SHP77 (cell line): ENCODE measurements around the gene CDC26.
"Not testable (repeated sequence)": the region's sequence is repeated elsewhere in the genome, so short reads cannot be mapped to it uniquely, and the experiment has no call there.

Source experiments
- DNase-seq, 2 experiments: peaks; one replicate each; lab custom pipeline; 2025; lab: John Stamatoyannopoulos, UW

The CDC26 gene

DNA sequence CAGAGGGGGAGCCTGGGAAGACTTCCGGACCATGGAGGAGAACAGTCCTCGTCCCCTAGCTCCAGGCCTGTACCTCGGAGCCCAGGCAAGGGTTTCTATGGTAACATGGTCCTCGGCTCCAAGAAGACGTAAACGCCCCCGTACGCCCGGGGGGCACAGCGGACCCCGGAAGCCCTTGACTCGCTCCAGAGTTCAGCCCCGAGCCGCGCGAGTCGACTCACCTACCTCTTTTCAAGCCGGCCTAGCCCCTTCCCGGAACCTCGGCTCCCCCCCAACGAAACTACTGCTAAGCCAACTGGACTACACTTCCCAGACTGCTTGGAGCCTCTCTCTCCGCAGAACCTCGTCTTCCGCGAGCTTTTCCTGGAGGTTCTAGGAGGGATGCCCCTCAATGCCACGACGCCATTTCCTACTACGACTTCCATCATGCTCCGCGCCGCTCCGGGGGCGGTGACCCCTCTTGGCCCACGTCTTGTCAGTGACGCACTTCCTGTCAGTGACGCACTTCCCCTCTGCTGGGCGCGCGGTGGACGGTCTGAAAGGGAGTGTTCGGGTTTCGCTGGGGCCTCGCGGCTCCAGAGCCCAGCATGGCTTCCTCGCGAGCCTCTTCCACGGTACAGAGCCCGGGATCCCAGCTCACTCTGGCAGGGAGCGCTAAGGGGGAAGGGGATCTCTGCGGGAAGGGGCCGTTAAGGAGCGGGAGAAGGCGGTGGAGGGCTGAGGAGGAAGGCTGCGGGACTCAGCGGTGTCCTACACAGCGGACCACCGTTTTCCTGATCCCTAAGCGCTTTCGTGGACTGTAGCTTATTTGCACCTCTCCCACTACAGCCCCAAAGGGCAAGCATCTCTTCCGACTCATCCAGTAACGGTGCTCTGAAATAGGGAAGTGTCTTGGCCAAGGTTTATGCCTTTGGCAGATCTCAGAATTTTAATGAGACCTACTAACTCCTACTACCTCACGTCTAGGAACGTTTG, at the start of gene CDC26, which contains the start of gene PRPF4:
Gene CDC26 (minus strand): TSS at position 416 of the 975 bp plus-strand sequence. CDS start 3,065 bp downstream, outside the sequence.
Gene PRPF4 (plus strand): TSS at position 502 of the 975 bp plus-strand sequence. CDS start 86 bp downstream, at position 588.
- DNase-seq: peak; percentile 98 to 99

DNA sequence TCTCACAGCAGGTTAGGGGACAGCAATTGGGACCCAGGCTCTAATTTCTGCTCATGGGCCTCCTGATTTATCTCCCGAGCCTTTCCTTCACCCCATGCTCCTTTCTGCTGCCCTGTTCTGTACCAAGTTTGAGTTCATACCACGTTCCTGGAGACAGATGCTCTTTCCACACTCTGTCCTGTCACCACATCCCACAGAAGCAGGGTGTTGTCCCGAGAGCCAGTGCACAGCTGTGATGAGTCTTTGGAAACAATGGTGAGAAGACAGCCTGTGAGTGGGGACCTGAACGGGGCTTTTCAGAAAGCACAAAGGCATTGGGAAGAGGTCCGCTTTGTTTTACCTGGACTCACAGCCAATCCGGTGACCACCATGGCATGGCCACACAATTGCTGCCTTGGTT, 47.3 kb upstream of the CDC26 start:
- DNase-seq: no peak

DNA sequence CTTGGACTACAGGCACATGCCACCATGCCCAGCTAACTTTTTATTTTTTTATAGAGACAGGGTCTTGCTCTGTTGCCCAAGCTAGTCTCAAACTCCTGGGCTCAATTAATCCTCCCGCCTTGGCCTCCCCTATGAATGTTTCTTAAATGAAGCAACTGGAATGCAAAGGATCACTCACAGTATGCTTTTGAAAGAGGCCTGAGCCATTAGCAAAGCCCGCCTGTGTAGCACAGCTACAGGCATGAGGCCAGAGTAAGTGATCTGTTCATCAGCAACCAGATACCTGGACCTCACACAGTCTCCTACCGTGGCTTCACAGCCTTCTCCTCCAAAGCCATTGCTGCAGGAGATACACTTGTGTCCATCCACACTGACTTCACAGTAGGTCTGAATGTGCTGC, 44.7 kb upstream of the CDC26 start:
- DNase-seq: no peak

- DNase-seq: no peak
Measured at GRCh38 chr9:113319054-113319453, 43.7 kb upstream of the CDC26 start.

GRCh38 chr9:113317777-113318176, 42.4 kb upstream of the CDC26 start:
- DNase-seq: no peak

GRCh38 chr9:113316030-113316429, 40.7 kb upstream of the CDC26 start:
- no peak for DNase-seq

GRCh38 chr9:113315231-113315630, 39.9 kb upstream of the CDC26 start:
- no peak for DNase-seq

- DNase-seq: no peak
Measured at GRCh38 chr9:113313261-113313660, 37.9 kb upstream of the CDC26 start.

DNA sequence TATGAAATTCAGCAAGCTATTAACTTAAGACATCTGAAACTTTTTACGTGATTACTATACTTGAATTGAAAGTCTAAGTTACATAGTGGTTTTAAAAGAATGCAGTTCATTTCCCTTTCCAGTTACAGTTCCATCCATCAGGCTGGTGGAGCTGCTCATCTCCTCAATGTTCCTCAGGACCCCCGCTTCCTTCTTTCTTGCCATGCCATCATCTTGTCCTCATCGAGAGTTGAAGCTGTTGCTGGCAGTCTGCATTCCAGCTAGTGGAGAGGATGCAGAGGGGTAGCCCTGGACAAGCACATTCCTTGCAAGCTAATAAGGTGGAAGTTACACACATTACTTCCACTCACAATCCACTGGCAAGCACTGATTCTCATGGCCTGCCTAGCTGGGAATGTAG, 36.6 kb upstream of the CDC26 start:
- DNase-seq: no peak

GRCh38 chr9:113310538-113310937, 35.2 kb upstream of the CDC26 start:
- DNase-seq: no peak

GRCh38 chr9:113309204-113309813, 33.9 kb upstream of the CDC26 start:
- DNase-seq: peak; percentile 40 to 54

- DNase-seq: no peak
Measured at GRCh38 chr9:113307396-113307975, 32.1 kb upstream of the CDC26 start.

DNA sequence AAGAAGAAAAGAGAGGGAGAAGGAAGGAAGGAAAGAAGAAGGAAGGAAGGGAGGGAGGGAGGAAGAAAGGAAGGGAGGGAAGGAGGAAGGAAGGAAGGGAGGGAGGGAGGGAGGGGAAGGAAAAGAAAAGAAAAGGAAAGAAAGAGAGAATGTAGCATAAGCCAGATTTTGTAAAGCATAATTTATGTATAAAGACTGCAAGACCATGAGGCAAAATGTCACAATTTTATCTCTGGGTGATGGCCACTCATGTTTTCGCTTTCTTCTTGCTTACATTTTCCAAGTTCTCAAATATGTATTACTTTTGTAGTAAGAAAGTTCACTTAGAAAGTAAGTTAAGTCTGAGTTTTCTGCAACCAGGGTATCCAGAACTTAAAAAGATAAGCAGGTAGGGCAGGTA, 31.2 kb upstream of the CDC26 start:
- no peak for DNase-seq

DNA sequence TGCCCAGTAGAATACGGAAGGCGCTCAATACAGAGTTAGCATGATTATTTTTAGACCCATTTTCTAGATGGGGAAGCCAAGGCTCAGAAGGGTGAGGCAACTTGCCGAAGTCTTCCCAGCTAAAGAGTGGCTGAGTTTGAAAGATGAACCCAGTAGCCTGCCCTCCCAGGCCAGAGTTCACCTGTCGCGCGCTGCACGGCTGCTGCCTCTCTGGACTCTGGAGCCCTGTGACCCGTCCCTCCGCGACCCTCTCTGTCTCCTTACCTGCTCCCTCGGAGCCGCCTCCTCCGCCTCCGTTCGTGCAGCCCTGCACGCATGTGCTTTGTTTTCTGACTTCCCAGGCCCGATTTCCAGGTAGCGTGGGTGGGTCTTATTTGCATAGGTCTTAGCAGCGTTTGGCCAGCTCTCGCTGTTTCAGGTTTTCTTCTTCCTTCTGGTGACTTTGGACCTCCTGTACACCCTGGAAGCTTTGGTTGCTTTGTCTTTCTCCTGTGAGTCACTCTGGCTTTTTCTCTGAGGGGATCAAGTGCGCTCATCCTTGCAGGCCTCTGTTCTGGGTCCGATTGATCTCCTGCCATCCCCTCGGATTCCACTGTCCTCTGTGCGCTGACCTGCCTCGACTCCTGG, 27.5 kb upstream of the CDC26 start, which contains the start of gene RNF183:
Gene RNF183 (minus strand): TSS at position 585 of the 627 bp plus-strand sequence. CDS start 5,192 bp downstream, outside the sequence.
- no peak for DNase-seq

DNA sequence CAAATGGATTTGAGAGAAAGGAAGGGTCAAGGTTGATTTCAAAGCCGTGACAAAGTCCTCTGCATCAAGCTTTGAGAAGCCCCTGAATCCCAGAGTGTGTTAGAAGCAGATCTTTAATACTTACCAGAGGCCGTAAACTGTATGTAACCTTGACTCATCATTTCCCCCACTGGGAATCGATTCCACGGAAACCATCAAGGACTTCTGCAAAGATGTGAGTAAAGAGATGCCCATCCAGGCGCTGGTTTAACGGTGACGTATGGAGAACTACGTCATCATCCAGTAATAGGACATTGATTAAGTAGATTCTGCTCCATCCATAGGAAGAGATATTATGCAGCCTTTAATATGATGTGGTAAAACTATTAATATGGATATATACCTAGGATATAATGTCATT, 26.2 kb upstream of the CDC26 start:
- DNase-seq: no peak

DNA sequence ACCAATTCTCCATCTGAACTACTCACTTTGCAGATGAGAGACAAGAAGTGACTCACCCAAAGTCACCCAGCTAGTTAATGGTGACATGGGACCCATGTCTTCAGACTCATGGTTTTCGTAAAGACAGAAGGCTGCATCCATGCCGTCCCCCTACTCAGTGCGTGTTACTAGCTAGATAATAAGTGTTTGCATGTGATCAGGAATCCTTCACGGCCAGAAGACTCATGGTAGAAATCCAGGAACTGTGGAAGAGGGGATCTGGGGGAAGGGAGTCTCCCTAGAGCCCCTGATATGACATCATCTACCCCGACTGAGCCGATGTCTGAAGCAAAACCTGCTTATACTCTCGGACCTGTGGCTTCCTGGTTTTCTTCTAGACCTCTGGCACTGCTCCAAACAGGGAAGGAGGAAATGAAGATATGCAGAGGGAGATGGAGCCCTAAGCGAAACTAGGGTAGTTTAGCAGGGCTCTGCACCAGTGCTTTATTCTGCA, 24.5 kb upstream of the CDC26 start:
- peak in 1 of 2 experiments; percentile 10 for DNase-seq

- DNase-seq: peak; percentile 9 to 43
Measured at GRCh38 chr9:113298924-113299770, 23.8 kb upstream of the CDC26 start.

GRCh38 chr9:113298311-113298710, 22.9 kb upstream of the CDC26 start:
- DNase-seq: no peak

DNA sequence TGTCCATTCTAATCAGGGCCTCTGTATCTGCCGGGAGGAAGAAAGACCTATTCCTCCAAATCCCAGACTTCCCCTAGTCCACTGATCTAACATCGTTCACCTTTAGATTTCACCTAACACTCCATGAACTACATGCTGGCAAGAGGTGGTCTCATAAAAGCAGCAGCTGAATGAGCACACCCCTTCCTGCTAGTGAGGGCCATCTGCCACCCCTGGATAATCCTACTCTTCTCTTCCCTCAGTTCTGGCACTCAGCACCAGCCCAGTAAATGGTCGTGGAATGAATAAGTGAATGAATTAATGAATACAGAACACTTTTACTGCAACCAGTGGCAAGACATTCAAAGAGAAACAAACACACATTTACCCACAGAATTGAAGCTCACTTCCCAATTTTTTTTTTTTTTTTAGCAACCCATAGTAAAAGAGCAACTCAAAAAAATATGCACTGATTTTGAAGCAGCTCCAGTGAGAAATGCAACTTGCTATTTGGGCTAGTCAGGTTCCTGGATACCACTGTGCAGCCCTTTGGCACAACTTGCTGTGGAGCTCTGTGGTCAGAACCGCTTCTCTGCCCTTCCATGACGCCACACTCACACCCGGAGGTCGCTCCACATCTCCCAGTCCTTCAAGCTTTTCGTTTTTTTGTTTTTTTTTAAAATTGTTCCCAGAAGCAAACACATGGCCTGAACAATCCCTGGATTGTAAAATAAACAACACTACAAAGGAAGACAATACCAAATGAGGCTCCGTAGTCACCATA, 21.6 kb upstream of the CDC26 start:
- DNase-seq: no peak

GRCh38 chr9:113296247-113296646, 20.9 kb upstream of the CDC26 start:
- DNase-seq: not testable (repeated sequence)
